ENCODE results near the gene CCDC171.

CCDC171 gene

DNA sequence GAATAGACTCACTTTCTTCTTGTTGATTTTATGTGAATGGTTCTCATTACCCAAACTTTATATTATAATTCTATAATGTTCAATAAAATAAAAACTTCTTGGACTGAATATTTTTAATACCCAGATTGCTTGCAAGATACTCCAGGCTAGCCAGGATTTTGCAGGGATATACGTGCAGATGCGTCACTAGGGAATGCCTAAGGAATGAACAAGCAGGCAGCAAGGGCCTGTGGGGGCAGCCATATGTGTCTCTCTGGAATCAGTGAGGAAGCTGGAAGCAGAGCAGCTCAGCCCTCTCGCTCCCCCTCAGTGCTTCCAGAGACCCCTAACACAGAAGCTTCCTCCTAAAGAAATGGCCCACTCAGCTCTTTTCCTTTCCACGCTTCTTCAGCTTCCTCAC is 457.4 kb downstream of the CCDC171 start:
- no peak for DNase-seq

DNA sequence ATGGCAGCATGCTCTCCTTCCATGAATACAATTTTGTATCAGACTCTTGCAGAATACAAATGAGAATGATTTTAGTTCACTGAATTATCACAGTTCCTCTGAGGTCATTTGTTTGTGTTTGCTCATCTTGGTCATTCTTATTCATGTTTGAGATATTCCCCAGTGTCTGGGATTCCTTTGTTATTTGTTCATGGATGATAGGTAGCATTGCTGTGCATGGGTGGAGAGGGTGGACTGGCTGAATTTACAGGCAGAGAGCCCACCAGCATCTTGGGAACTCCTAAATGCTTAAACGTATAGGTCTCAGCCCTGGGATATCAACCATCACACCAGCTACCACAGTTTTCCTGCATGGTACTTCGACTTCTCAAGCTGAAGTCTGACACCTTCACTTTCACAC is 459.8 kb downstream of the CCDC171 start:
- DNase-seq: no peak

DNA sequence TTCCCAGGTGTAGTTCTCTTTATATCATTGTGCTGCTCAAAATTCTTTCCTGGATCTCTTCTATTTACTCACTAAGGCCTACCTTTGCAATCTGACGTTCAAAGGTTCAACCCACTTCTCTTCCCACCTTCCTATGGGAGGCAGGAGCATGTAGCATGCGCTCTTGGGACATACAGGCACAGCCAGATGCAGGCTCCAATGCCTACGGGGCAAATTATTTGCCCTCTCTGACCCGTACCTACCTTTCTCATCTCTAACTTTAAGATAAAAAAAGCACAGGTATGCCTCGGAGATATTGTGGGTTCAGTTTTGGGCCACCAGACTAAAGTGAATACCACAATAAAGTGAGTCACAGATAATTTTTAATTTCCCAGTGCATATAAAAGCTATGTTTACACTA is 460.5 kb downstream of the CCDC171 start:
- DNase-seq: no peak

DNA sequence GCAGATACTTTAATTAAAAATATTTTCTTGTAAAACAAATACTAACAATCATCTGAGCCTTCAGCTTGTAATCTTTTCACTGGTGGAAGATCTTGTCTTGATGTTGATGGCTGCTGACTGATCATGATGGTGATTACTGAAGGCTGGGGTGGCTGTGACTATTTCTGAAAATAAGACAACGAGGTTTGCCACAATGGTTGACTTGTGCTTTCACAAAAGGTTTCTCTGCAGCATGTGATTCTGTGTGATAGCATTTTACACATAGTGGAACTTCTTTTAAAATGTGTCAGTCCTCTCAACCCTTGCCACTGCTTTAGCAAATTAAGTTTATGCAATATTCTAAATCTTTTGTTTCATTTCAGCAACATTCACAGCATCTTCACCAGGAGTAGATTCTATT is 461.0 kb downstream of the CCDC171 start:
- no peak for DNase-seq

DNA sequence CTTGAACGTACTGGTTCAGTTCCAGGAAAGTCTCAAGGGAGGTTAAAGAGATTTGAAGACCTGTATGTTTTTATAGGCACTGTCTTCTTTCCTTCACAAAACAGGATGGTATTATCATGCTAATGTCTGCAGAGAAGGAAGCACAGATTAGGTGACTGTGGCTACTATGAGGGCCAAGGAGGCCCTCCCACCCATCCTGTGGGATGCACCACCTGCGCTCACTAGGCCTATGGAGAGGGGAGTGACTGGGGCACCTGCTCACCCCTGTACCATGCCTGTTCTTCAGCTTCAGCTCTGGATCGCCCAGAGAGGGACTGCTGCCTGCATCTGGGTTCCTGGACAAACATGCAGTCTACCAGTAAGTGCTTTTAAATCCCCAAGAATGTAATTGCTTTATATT is 469.4 kb downstream of the CCDC171 start:
- no peak for DNase-seq

GRCh38 chr9:16023446-16023845 is 470.6 kb downstream of the CCDC171 start:
- no peak for DNase-seq
